CD4-positive, alpha-beta T cell (primary cell): ENCODE measurements around the gene CDH4. TPM values are rescaled to one million over a fixed set of nuclear protein-coding genes. Genes with fewer than 3 reads are reported as not detected.

ENCODE experiments used
- ATAC-seq: fragments of 200-7000 bp; cut with Tn5 transposase; one replicate; pipeline ENCODE4 v1.10.0; 2022; ENCODE audit warnings: mild to moderate bottlenecking; ENCODE audit not compliant: poor library complexity
- CTCF ChIA-PET: fragments of 350-600 bp; sonication (Branson Sonifier 250); formaldehyde crosslinking; loops from one replicate; lab custom pipeline; 2021; ENCODE audit warnings: antibody characterized with exemption, inconsistent platforms; lab: Charles Lee
- POLR2A ChIA-PET: fragments of 350-600 bp; sonication (Branson Sonifier 250); formaldehyde crosslinking; loops from one replicate; lab custom pipeline; 2021; ENCODE audit warnings: antibody characterized with exemption, inconsistent platforms; lab: Charles Lee
- DNase-seq, 14 experiments: peaks; one replicate each; pipeline ENCODE4 v3.0.0-alpha.2; 2013 to 2020; ENCODE audit warnings: mixed read lengths in 2 of 14
- H3K27ac ChIP-seq, 2 donors: one replicate each; pipeline versions ENCODE4 v1.5.1 to v1.7.0; 2013; ENCODE audit warnings: low read length in 2 of 2, low read depth in 1 of 2, mild to moderate bottlenecking in 1 of 2
- H3K27me3 ChIP-seq, 2 experiments: 1 replicate in 1 of 2; 2 replicates in 1 of 2; pipeline versions ENCODE4 v1.6.1 to v1.7.0; 2013; ENCODE audit warnings: low read length in 2 of 2, control low read depth in 1 of 2, mild to moderate bottlenecking in 1 of 2, moderate library complexity in 1 of 2; ENCODE audit not compliant: insufficient read depth in 2 of 2, control insufficient read depth in 1 of 2
- H3K36me3 ChIP-seq: one replicate; pipeline ENCODE4 v1.6.1; 2013; ENCODE audit warnings: low read length, control low read depth; ENCODE audit not compliant: insufficient read depth
- H3K4me1 ChIP-seq: one replicate; pipeline ENCODE4 v1.6.1; 2013; ENCODE audit warnings: low read length, control low read depth; ENCODE audit not compliant: insufficient read depth
- H3K4me3 ChIP-seq: one replicate; pipeline ENCODE4 v1.5.1; 2013; ENCODE audit warnings: mild to moderate bottlenecking, low read length, moderate library complexity
- H3K9me3 ChIP-seq, 2 experiments: 1 replicate in 1 of 2; 2 replicates in 1 of 2; pipeline versions ENCODE4 v1.6.1 to v1.7.0; 2013; ENCODE audit warnings: low read length in 2 of 2, mild to moderate bottlenecking in 2 of 2, control low read depth in 1 of 2, moderate library complexity in 1 of 2; ENCODE audit not compliant: control insufficient read depth in 1 of 2, insufficient read depth in 1 of 2
- H3K27ac Mint-ChIP-seq: one replicate; pipeline ENCODE4 v1.8.0; 2020; ENCODE audit warnings: mixed read lengths
- H3K27me3 Mint-ChIP-seq: one replicate; pipeline ENCODE4 v1.8.0; 2021; ENCODE audit warnings: mixed read lengths
- H3K36me3 Mint-ChIP-seq: one replicate; pipeline ENCODE4 v1.8.0; 2021; ENCODE audit warnings: low read depth, mixed read lengths
- H3K4me1 Mint-ChIP-seq: one replicate; pipeline ENCODE4 v1.8.0; 2021; ENCODE audit warnings: low read depth, mixed read lengths
- H3K4me3 Mint-ChIP-seq: one replicate; pipeline ENCODE4 v1.8.0; 2020; ENCODE audit warnings: mild to moderate bottlenecking, mixed read lengths
- H3K9me3 Mint-ChIP-seq: one replicate; pipeline ENCODE4 v1.8.0; 2020; ENCODE audit warnings: mixed read lengths
- CTCF ChIP-seq: fragments of 200-600 bp; IDR thresholded peaks from one replicate; pipeline ENCODE4 v1.8.0; 2022; ENCODE audit warnings: antibody characterized with exemption, mild to moderate bottlenecking
- intact Hi-C, 2 experiments: fragments of 100-400 bp; cut with DNase I in 1 of 2; cut with micrococcal nuclease in 1 of 2; formaldehyde crosslinking; loops; one replicate each; pipeline versions ENCODE4 v1.15.1 to v1.9.0; 2023 to 2025; cut with DNase I, micrococcal nuclease
- total RNA-seq, 174 experiments: library from RNA in 2 of 174; stranded (reverse) in 2 of 174; gene quantifications; one replicate each; pipeline ENCODE4 v1.2.3 and lab custom pipeline; 2021 to 2026

Gene CDH4
- total RNA-seq, 2 experiments from 2014 or later = 0.11 TPM

GRCh38 chr20:61663521-61664425 is 411.7 kb downstream of the CDH4 start:
- H3K9me3 ChIP-seq = peaks cover 0 to 33% of the 10 kb centered on the region in 2 experiments
- no peaks in the 10 kb centered on the region for H3K27me3 ChIP-seq
- no peak for TF ChIP-seq CTCF
- Mint-ChIP-seq H3K4me3 (no peak overlapping the region), H3K36me3 (no peaks in the 10 kb centered on the region), H3K27me3 (no peaks in the 10 kb centered on the region), H3K27ac (no peak overlapping the region), H3K9me3 (no peaks in the 10 kb centered on the region), H3K4me1 (no peaks in the 10 kb centered on the region)
- ATAC-seq (no peak), DNase-seq (no peak)
- no peaks in the 10 kb centered on the region for H3K36me3 ChIP-seq
- CTCF ChIA-PET = no interaction called here
- H3K27ac ChIP-seq = no peak overlapping the region
- POLR2A ChIA-PET = no interaction called here
- no peak overlapping the region for H3K4me3 ChIP-seq
- no peaks in the 10 kb centered on the region for H3K4me1 ChIP-seq
- intact Hi-C loops = no loop called here

GRCh38 chr20:61664556-61665320 is 412.7 kb downstream of the CDH4 start:
- no peak overlapping the region for H3K27ac Mint-ChIP-seq
- H3K27me3 Mint-ChIP-seq = no peaks in the 10 kb centered on the region
- ATAC-seq (no peak), DNase-seq (no peak)
- ChIA-PET CTCF (no interaction called here), POLR2A (no interaction called here)
- no peaks in the 10 kb centered on the region for H3K9me3 Mint-ChIP-seq
- no peaks in the 10 kb centered on the region for H3K36me3 Mint-ChIP-seq
- Histone ChIP-seq H3K9me3 (peaks cover 0 to 35% of the 10 kb centered on the region in 2 experiments), H3K27me3 (no peaks in the 10 kb centered on the region), H3K36me3 (no peaks in the 10 kb centered on the region), H3K4me1 (no peaks in the 10 kb centered on the region), H3K27ac (no peak overlapping the region), H3K4me3 (no peak overlapping the region)
- TF ChIP-seq CTCF = no peak
- H3K4me3 Mint-ChIP-seq = no peak overlapping the region
- intact Hi-C loops = no loop called here
- no peaks in the 10 kb centered on the region for H3K4me1 Mint-ChIP-seq

GRCh38 chr20:61665528-61666470 is 413.7 kb downstream of the CDH4 start:
- H3K36me3 Mint-ChIP-seq = no peaks in the 10 kb centered on the region
- no peaks in the 10 kb centered on the region for H3K27me3 Mint-ChIP-seq
- Histone ChIP-seq H3K27me3 (no peaks in the 10 kb centered on the region), H3K4me1 (no peaks in the 10 kb centered on the region), H3K27ac (no peak overlapping the region), H3K36me3 (no peaks in the 10 kb centered on the region), H3K4me3 (no peak overlapping the region), H3K9me3 (peaks cover 0 to 29% of the 10 kb centered on the region in 2 experiments)
- ChIA-PET POLR2A (no interaction called here), CTCF (no interaction called here)
- no peak for TF ChIP-seq CTCF
- DNase-seq = no peak
- intact Hi-C loops = no loop called here
- H3K9me3 Mint-ChIP-seq = no peaks in the 10 kb centered on the region
- no peaks in the 10 kb centered on the region for H3K4me1 Mint-ChIP-seq
- H3K27ac Mint-ChIP-seq = no peak overlapping the region
- no peak for ATAC-seq
- H3K4me3 Mint-ChIP-seq = no peak overlapping the region
